GM18858 (cell line): ENCODE results near the gene AHR.
A peak's percentile ranks its signal among the peaks of the same experiment; 100 is the strongest.

Experiments
- ATAC-seq: cut with Tn5 transposase; IDR thresholded peaks from one replicate; pipeline ENCODE4 v1.9.1; 2021; ENCODE audit not compliant: unreplicated experiment

AHR gene

GRCh38 chr7:17298102-17298839 is at the start of gene AHR:
AHR (plus strand) TSS chr7:17298652; CDS start chr7:17299265, 613 bp downstream.
- ATAC-seq = peak; percentile 29

GRCh38 chr7:17253885-17254284 is 44.6 kb upstream of the AHR start:
- no peak for ATAC-seq

GRCh38 chr7:17255926-17256325 is 42.5 kb upstream of the AHR start:
- peak; percentile 65 for ATAC-seq

- no peak for ATAC-seq
These were observed 42.1 kb upstream of the AHR start for GRCh38 chr7:17256375-17256774.

- ATAC-seq = no peak
These were observed 31.9 kb upstream of the AHR start for GRCh38 chr7:17266565-17266964.

- no peak for ATAC-seq
These were observed 28.9 kb upstream of the AHR start for GRCh38 chr7:17269341-17270221.

GRCh38 chr7:17274551-17275245 is 23.8 kb upstream of the AHR start:
- ATAC-seq = no peak

- ATAC-seq = no peak
These were observed 22.4 kb upstream of the AHR start for GRCh38 chr7:17275749-17276671.

GRCh38 chr7:17279061-17279460 is 19.4 kb upstream of the AHR start:
- ATAC-seq = no peak

GRCh38 chr7:17289074-17289645 is 9.3 kb upstream of the AHR start:
- ATAC-seq = no peak

GRCh38 chr7:17292843-17293242 is 5.6 kb upstream of the AHR start:
- no peak for ATAC-seq

- no peak for ATAC-seq
These were observed 5.0 kb upstream of the AHR start for GRCh38 chr7:17293481-17293880.

- no peak for ATAC-seq
These were observed 1.2 kb upstream of the AHR start for GRCh38 chr7:17297243-17297642.

- ATAC-seq = peak; percentile 20
These were observed 509 bp downstream of the AHR start for GRCh38 chr7:17298840-17299482.

- no peak for ATAC-seq
These were observed 1.1 kb downstream of the AHR start for GRCh38 chr7:17299483-17299991.

- no peak for ATAC-seq
These were observed 1.6 kb downstream of the AHR start for GRCh38 chr7:17300012-17300411.

GRCh38 chr7:17300437-17300836 is 2.0 kb downstream of the AHR start:
- ATAC-seq = no peak

GRCh38 chr7:17301471-17302456 is 3.3 kb downstream of the AHR start:
- no peak for ATAC-seq
